ENCODE results near the gene RNASET2. TPM values are rescaled to one million over a fixed set of nuclear protein-coding genes. Genes with fewer than 3 reads are reported as not detected.
"Not testable (repeated sequence)": the region's sequence is repeated elsewhere in the genome, so short reads cannot be mapped to it uniquely, and the experiment has no call there.

RNASET2 gene
- total RNA-seq, 1 donor from 2014 or later, result 32.8 TPM

DNA sequence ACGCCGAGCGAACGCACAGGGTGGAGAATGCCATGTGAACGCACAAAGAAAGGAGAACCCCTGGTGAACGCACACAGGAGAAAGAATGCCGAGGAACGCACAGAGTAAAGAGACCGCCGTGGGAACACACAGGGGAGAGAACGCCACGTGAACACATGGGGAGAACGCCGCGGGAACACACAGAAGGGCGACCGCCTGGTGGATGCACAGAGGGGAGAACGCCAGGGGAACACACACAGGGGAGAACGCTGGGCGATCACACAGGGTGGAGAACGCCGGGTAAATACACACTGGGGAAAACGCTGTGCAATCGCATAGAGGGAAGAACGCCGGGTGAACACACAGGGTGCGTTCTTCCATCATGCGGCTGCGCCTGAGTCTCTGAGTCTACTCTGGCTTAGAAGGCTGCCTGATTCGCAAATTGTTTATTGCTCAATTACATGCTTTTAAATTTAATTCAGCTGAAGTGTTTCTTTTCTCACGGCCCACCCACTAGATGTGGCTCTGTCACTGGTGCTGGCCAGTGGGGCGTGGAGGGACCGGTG is 54.1 kb downstream of the RNASET2 start:
- DNase-seq, result no peak

GRCh38 chr6:166901626-166902025 is 54.7 kb downstream of the RNASET2 start:
- no peak for DNase-seq

GRCh38 chr6:166900956-166901607 is 55.3 kb downstream of the RNASET2 start:
- DNase-seq, result no peak

DNA sequence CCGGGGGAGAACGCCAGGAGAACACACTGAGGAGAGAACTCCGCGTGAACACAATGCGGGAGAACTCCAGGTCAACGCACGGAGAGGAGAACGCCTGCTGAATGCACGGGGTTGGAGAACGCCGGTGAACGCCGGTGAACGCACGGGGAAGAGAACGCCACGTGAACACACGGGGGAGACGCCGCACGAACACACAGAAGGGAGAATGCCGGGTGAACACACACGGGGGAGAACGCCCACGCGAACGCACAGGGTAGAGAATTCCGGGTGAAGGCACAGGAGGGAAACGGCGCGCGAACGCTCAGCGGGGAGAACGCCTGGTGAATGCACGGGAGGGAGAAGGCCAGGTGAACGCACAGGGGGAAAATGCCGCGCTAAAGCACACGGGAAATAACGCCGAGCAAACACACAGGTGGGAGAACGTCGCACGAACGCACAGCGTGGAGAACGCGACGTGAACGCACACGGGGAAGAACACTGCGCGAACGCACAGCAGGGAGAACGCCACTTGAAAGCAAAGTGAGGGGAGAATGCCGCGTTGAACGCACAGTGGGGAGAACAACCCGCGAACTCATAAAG is 56.1 kb downstream of the RNASET2 start:
- DNase-seq, result no peak

DNA sequence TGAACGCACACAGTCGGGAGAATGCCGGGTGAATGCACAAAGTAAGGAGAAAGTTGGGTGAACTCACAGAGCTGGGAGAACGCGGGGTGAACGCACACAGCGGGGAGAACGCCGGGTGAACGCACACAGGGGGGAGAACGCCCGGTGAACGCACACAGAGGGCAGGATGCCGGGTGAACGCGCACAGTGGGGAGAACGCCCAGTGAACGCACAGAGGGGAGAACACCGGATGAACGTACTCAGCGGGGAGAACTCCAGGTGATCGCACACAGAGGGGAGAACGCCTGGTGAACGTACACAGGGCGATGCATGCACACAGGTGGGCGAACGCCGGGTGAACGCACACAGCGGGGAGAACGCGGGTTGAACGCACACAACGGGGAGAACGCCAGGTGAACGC is 57.4 kb downstream of the RNASET2 start:
- DNase-seq, result no peak

DNA sequence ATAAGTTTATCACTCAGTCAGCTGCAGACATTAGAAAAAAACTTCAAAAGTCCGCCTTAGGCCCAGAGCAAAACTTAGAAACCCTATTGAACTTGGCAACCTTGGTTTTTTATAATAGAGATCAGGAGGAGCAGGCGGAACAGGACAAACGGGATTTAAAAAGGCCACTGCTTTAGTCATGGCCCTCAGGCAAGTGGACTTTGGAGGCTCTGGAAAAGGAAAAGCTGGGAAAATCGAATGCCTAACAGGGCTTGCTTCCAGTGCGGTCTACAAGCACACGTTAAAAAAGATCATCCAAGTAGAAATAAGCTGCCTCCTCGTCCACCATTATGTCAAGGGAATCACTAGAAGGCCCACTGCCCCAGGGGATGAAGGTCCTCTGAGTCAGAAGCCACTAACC is 61.7 kb downstream of the RNASET2 start:
- DNase-seq, result not testable (repeated sequence)

GRCh38 chr6:166892472-166892871 is 63.9 kb downstream of the RNASET2 start:
- not testable (repeated sequence) for DNase-seq

GRCh38 chr6:166886773-166887172 is 69.6 kb downstream of the RNASET2 start:
- not testable (repeated sequence) for DNase-seq

- not testable (repeated sequence) for DNase-seq
These were observed 71.4 kb downstream of the RNASET2 start for GRCh38 chr6:166884958-166885357.

- DNase-seq, result no peak
These were observed 76.8 kb downstream of the RNASET2 start for GRCh38 chr6:166879594-166879993.

Small RNA genes within 50 kb of the gene (small RNA-seq; reads per million reads assigned to genes)
- 0.14 reads per million for gene MIR3939 (ENCODE audit: low replicate concordance)

Other genes with a start within 250 kb of the RNASET2 start
- 21.4 TPM for gene CEP43, start 42.8 kb upstream of the RNASET2 start, total RNA-seq
- gene CCR6, start 166.5 kb upstream of the RNASET2 start, total RNA-seq, result 0.30 TPM
- gene GPR31, start 201.4 kb upstream of the RNASET2 start, total RNA-seq, result not detected